AG04449 (cell line): ENCODE results near the gene BANP.

Experiments used
- CTCF ChIA-PET: fragments of 350-600 bp; formaldehyde crosslinking; extraction: SDS; loops from one replicate; lab custom pipeline; 2021; ENCODE audit warnings: antibody characterized with exemption; lab: Yijun Ruan, JAX
- POLR2A ChIA-PET: fragments of 400-600, 350-600 bp; formaldehyde crosslinking; extraction: SDS; loops from one replicate; lab custom pipeline; 2020; ENCODE audit warnings: antibody characterized with exemption, inconsistent platforms; lab: Yijun Ruan, JAX
- DNase-seq: peaks from one replicate; pipeline ENCODE4 v3.0.0-alpha.2; 2010; ENCODE audit warnings: low read depth, low spot score
- H3K4me3 ChIP-seq: 2 replicates; pipeline ENCODE4 v1.5.1; 2011; ENCODE audit warnings: low read depth, mild to moderate bottlenecking, control low read depth, low read length
- CTCF ChIP-seq: IDR thresholded peaks from one replicate; pipeline ENCODE4 v1.5.1; 2011; ENCODE audit warnings: mild to moderate bottlenecking, moderate library complexity, low read length, control low read depth, inconsistent platforms; ENCODE audit not compliant: insufficient read depth; ENCODE audit errors: missing control alignments

Gene BANP

DNA sequence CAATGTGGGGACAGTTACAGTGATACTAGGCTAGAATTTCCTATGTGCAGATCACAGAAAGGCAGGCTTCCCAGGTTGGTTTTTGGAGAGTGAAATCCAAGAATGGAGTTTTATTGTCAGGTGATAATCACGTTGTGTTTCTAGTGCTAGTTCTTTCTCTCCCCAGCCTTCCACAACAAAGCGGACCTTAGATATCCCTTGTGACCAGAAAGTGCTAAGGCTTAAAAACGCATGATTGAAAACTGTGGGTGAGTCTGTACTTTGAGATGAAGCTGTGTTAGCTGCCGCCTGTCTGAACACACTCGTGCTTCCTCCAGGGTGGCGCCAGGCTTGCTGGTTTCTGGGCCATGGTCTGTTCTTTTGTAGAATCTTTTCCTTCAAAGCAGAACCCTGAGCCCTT, 52.1 kb downstream of the BANP start:
- no peak for DNase-seq
- TF ChIP-seq CTCF = no peak
- CTCF ChIA-PET = no interaction called here
- H3K4me3 ChIP-seq = no peak overlapping the region
- POLR2A ChIA-PET = no interaction called here

DNA sequence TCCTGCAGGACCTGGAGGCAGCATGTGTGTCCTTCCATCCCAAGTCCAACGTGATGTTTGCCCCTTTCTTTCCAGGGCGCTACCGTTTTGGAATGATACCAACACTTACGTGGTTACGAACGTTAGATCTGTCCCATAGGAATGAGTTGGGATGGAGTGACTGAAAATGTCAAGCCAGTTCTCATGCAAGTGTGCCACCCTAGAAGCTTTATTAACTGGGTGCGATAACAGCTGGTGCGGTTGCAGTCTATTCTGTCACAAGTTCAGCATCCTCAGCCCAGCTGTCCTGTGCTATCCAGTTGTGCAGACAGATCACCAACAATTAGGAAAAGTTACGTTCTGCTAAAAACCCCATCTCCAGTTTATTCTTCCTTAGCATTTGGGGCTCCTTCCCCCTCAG, 52.5 kb downstream of the BANP start:
- POLR2A ChIA-PET = no interaction called here
- CTCF ChIA-PET = no interaction called here
- DNase-seq = no peak
- H3K4me3 ChIP-seq = no peak overlapping the region
- no peak for TF ChIP-seq CTCF

- no peak for DNase-seq
- no peak for TF ChIP-seq CTCF
- POLR2A ChIA-PET = no interaction called here
- H3K4me3 ChIP-seq = no peak overlapping the region
- CTCF ChIA-PET = no interaction called here
Observed at GRCh38 chr16:88004391-88004790, 53.2 kb downstream of the BANP start.

- CTCF ChIA-PET = no interaction called here
- no peak for DNase-seq
- no peak for TF ChIP-seq CTCF
- no peak overlapping the region for H3K4me3 ChIP-seq
- POLR2A ChIA-PET = no interaction called here
Observed at GRCh38 chr16:88005181-88005581, 53.9 kb downstream of the BANP start.

DNA sequence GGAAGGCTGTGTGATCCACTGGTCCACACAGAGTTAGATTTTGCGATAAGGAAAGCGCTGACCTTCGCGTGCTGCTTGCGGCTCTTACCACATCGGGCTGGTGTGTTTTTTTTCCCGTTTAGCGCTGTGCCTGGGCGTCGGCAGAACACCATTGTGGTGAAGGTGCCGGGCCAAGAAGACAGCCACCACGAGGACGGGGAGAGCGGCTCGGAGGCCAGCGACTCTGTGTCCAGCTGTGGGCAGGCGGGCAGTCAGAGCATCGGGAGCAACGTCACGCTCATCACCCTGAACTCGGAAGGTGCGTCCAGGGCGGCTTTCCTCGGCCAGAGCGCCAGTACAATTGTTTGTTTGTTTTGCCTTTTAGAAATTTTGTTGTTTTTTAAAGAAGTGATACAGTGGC, 54.7 kb downstream of the BANP start:
- CTCF ChIA-PET = no interaction called here

GRCh38 chr16:88007321-88007731, 56.1 kb downstream of the BANP start:
- CTCF ChIA-PET = no interaction called here
- H3K4me3 ChIP-seq = no peak overlapping the region
- no peak for TF ChIP-seq CTCF
- POLR2A ChIA-PET = no interaction called here
- DNase-seq = no peak

More for the DNA sequence above, 54.7 kb downstream of the BANP start:
- DNase-seq = no peak
- no peak overlapping the region for H3K4me3 ChIP-seq
- POLR2A ChIA-PET = no interaction called here
- TF ChIP-seq CTCF = no peak
